Measurements from ENCODE around the gene PNKP. TPM values are rescaled to one million over a fixed set of nuclear protein-coding genes. Genes with fewer than 3 reads are reported as not detected.
A peak's percentile ranks its signal among the peaks of the same experiment; 100 is the strongest.

PNKP gene
- total and polyA plus RNA-seq, 9 of the 15 experiments (the other 6 are each of a cell fraction or from before 2014, with no cell fraction given): 2.8 to 85.4 (median 25.3) TPM

GRCh38 chr19:49857061-49857837 lies 10.1 kb downstream of the PNKP start (continued):
- TF ChIP-seq ZMIZ1 (IDR thresholded peaks at IDR 0.05; ENCODE audit: low read depth in 2 of 2, low read length in 2 of 2) (no peak), ELF4 (CRISPR knock-in tag; IDR thresholded peaks at IDR 0.05) (no peak), ZNF76 (CRISPR knock-in tag; IDR thresholded peaks at IDR 0.05; ENCODE audit: borderline replicate concordance) (no peak), PML (IDR thresholded peaks at IDR 0.05; ENCODE audit: low read length) (no peak), CEBPB (tag; IDR thresholded peaks at IDR 0.05) (no peak), RBM25 (IDR thresholded peaks at IDR 0.05; ENCODE audit: low read depth, low read length, severe bottlenecking) (no peak), ZNF280B (CRISPR knock-in tag; IDR thresholded peaks at IDR 0.05) (no peak), ZNF23 (CRISPR knock-in tag; IDR thresholded peaks at IDR 0.05) (no peak), ZNF395 (CRISPR knock-in tag; IDR thresholded peaks at IDR 0.05) (no peak), RAD51 (IDR thresholded peaks at IDR 0.05; ENCODE audit: borderline replicate concordance, low read depth) (no peak), ARNT (IDR thresholded peaks at IDR 0.05) (no peak), PCBP1 (IDR thresholded peaks at IDR 0.05; ENCODE audit: low read depth, low read length, poor library complexity, severe bottlenecking) (peak; percentile 35), MED1 (CRISPR knock-in tag; IDR thresholded peaks at IDR 0.05; ENCODE audit: borderline replicate concordance) (no peak), PRDM10 (IDR thresholded peaks at IDR 0.05; ENCODE audit: partially characterized antibody) (no peak), HNRNPL (IDR thresholded peaks at IDR 0.05; ENCODE audit: low read depth, low read length) (no peak)
